GM19463 (cell line): ENCODE data around the gene RGMB.

Experiments
- ATAC-seq: cut with Tn5 transposase; IDR thresholded peaks from one replicate; pipeline ENCODE4 v1.9.1; 2021; ENCODE audit warnings: mild to moderate bottlenecking, moderate library complexity; ENCODE audit not compliant: unreplicated experiment

RGMB gene

DNA sequence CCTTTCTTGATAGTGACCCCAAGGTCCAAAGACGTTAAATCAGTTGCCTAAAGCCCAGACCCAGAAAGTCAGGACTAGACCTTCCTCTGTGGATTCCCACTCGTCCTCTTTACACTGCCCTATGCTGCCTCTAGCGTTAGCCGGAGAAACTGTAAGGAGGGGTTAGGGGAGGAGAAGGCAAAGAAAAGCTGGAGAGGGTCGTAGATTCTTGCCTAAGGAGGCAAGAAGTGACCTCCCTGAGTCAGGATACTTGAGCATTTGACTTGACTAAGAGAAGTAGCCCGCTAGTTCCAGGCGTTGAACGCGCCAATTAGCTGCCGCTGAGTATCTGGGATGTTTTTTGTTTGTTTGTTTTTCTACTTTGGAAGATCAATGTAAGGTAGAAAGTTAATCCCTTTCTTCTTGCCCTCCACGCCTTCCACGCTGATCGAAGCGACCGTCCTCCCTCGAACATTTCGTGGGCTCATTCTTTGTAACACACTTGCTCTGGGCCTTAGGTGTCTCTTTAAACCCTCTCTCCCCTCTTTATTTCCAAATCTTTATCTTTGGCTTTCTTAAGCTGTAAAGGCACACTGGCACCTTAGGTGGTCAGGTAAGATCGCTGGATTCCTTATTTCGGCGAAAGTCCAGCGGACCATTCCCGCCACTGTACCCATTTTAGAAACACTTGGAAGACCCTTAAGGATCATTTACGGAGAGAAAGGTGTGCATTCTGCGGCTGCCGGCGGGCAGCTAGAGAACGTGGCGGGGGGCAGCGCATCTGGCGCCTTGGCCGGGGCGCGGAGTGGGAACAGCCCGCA, 5.1 kb upstream of the RGMB start:
- ATAC-seq, result peak; percentile 43

- ATAC-seq, result no peak
These were observed 4.6 kb upstream of the RGMB start for GRCh38 chr5:98768960-98769209.

GRCh38 chr5:98769210-98769958, 4.1 kb upstream of the RGMB start:
- no peak for ATAC-seq

- no peak for ATAC-seq
These were observed 3.6 kb upstream of the RGMB start for GRCh38 chr5:98769959-98770208.

- no peak for ATAC-seq
These were observed 3.1 kb upstream of the RGMB start for GRCh38 chr5:98770209-98770910.

- ATAC-seq, result no peak
These were observed 2.5 kb upstream of the RGMB start for GRCh38 chr5:98770911-98771322.

- ATAC-seq, result no peak
These were observed 1.9 kb upstream of the RGMB start for GRCh38 chr5:98771382-98772109.

DNA sequence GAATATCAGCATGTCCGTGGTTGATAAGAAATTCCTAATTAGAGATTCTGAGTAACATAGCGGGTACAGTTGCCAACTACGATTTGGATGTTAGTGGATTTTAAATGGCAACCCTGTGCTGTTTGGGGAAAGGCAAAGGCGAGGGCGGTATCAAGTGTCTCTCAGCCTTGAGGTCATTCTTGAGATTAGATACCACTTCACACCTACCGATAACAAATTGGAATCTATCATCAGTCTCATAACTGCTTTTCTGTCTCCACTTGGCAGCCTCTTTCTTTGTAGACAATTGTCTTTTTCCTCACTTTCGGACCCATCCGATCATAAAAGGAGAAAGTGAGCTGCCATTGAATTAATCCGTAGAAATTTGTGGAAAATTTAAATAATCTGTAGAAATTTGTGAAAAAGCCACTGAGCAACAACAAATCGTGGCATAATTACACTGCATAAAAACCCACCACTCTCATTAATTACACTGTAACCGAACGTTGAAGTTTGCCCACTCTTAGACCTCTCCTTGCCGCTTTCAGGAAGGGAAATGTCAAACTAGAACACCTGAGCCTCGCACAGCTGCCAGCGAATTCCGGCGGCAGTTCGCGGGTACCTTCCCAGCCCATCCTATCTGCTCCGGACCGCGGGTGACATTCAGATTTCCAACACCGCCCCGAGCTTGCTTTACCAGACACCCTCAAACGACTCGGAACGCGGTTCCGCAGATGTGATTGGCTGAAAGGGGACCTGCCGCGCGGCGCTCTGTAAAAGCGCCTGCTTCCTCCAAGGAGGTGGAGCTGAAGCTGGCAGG, 849 bp upstream of the RGMB start:
- no peak for ATAC-seq

DNA sequence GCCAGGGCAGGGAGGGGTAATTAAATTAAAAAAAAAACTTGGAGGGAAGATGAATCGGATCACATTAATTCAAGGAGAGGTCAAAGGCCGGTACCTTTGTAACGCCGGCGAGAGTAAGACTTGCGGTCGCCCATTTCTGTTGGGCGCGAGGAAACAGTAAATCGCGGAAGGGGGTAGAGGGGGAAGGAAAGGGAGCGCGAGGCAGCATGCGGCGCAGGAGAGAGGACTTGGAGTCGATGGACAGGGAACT, 324 bp upstream of the RGMB start:
- no peak for ATAC-seq

DNA sequence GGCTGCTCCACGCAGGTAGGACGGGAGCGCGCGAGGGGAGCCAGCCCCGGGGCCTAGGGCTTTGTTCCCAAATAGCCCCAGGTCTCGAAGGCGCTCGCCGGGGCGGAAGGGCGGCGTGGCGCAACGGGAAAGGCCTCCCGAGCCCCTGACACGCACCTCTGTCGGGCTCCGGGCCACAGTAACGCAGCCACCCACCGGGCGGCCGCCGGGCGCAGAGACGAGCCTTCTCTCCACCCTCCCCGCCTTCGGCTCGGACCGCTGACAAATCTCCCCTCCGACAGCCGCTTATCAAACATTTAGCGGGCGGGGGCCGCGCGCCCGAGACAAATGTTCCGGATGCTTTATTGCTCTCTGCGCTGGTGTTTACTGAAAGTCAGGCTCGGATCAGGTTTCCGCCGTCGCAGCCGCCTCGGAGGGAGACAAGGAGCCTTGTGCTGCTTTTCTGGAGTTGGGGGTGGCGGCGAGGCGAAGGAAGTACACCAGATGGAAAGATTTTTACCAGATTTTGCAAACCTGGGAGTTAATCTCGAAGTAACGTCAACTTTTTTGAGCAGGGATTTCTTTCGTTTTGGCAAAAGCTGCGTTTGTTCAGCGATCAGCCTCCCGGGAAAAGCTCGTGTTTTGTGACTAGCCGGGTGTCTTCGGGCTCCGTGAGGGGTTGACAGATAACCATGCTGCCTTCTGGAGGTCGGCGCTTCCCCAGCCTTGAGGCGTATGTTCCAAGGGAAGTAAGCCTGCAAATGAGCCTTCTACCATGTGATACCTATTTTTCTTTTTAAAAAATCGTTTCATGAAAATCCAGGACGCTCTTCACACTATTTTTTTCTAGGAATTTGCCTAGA, 950 bp downstream of the RGMB start:
- peak; percentile 26 for ATAC-seq

- ATAC-seq, result no peak
These were observed 2.0 kb downstream of the RGMB start for GRCh38 chr5:98775246-98776065.

DNA sequence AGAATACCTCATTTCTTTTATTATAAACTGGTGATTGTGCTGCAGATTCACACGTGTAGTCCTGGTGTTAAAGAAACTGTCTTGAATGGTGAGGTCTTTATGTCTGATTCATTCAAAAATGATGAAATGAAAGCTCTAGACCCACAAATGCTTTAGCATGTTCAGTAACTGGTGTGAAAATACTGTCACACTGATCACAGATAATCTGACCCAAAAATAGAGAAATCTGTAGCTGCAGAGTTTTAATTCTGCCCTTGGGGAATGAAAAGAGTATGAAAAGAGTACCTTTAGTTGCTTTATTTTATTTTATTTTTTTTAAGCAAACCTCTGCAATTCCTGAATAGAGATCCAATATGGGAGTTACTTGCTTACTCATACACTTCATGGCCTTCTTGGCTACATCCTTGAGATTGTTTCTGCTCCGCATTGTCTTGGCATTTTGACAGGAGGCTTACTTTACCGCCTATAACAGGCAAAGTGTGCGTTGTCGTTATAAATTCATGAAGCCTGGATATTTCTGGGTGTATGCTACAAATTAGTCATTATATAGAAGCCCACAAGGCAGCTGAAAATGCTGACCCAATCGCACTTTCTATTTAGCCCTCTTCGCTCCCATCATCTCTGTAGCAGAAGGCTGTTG, 2.7 kb downstream of the RGMB start:
- no peak for ATAC-seq

- no peak for ATAC-seq
These were observed 3.8 kb downstream of the RGMB start for GRCh38 chr5:98777295-98777694.

GRCh38 chr5:98779264-98779877, 5.9 kb downstream of the RGMB start:
- ATAC-seq, result no peak

GRCh38 chr5:98780390-98780789, 6.9 kb downstream of the RGMB start:
- ATAC-seq, result peak; percentile 42

- ATAC-seq, result no peak
These were observed 8.1 kb downstream of the RGMB start for GRCh38 chr5:98781520-98781919.

GRCh38 chr5:98781964-98782363, 8.5 kb downstream of the RGMB start:
- no peak for ATAC-seq

GRCh38 chr5:98783051-98783649, 9.7 kb downstream of the RGMB start:
- no peak for ATAC-seq
